ENCODE results near the gene DDX17.

- TF ChIP-seq CTCF (IDR thresholded peaks at IDR 0.05) (no peak), POLR2A (IDR thresholded peaks at IDR 0.05) (no peak)
Observed at GRCh38 chr22:38464992-38465672, 41.0 kb downstream of the DDX17 start.

Data from upper lobe of left lung (tissue), 4 donors.